H1 (cell line): ENCODE measurements around the gene DHX9. TPM values are rescaled to one million over a fixed set of nuclear protein-coding genes. Genes with fewer than 3 reads are reported as not detected.

Experiments used
- CTCF ChIA-PET: fragments of 300-600 bp; sonication (Branson Sonifier 250); formaldehyde crosslinking; loops from one replicate; lab custom pipeline; 2021; ENCODE audit not compliant: partially characterized antibody; lab: Charles Lee
- POLR2A ChIA-PET: fragments of 300-600 bp; sonication (Branson Sonifier 250); formaldehyde crosslinking; loops from one replicate; lab custom pipeline; 2021; ENCODE audit warnings: inconsistent platforms; ENCODE audit not compliant: partially characterized antibody; lab: Charles Lee
- DNase-seq, 2 experiments: peaks; one replicate each; pipeline versions ENCODE4 v3.0.0 to v3.0.0-alpha.2; 2010 to 2022; ENCODE audit warnings: low spot score in 2 of 2, low read depth in 1 of 2, mixed read lengths in 1 of 2
- FAIRE-seq: peaks from 2 replicates; lab custom pipeline; 2011; peaks lifted over from hg19 to GRCh38; lab: Jason Lieb, UNC
- H2AFZ ChIP-seq: 2 replicates; pipeline ENCODE4 v1.8.1; 2012; ENCODE audit warnings: low read length, inconsistent platforms
- H2AK5ac ChIP-seq: 2 replicates; pipeline ENCODE4 v1.6.1; 2013; ENCODE audit warnings: low read depth, low read length
- H2BK120ac ChIP-seq: replicated peaks from 2 replicates; pipeline ENCODE3; 2013; ENCODE audit warnings: low read depth, low read length, inconsistent platforms
- H2BK12ac ChIP-seq: 2 replicates; pipeline ENCODE4 v1.6.1; 2013; ENCODE audit warnings: low read depth, low read length
- H2BK15ac ChIP-seq: 2 replicates; pipeline ENCODE4 v1.6.1; 2013; ENCODE audit warnings: low read length
- H2BK20ac ChIP-seq: 2 replicates; pipeline ENCODE4 v1.6.1; 2013; ENCODE audit warnings: low read length
- H2BK5ac ChIP-seq: 2 replicates; pipeline ENCODE4 v1.6.1; 2013; ENCODE audit warnings: low read depth, low read length
- H3K14ac ChIP-seq: 2 replicates; pipeline ENCODE4 v1.6.1; 2013; ENCODE audit warnings: inconsistent platforms; ENCODE audit not compliant: insufficient read length
- H3K18ac ChIP-seq: 2 replicates; pipeline ENCODE4 v1.6.1; 2013; ENCODE audit warnings: low read length; ENCODE audit errors: extremely low read depth
- H3K23ac ChIP-seq: 2 replicates; pipeline ENCODE4 v1.6.1; 2013; ENCODE audit warnings: inconsistent platforms; ENCODE audit not compliant: insufficient read length
- H3K23me2 ChIP-seq: 2 replicates; pipeline ENCODE4 v1.6.1; 2013; ENCODE audit warnings: low read depth, low read length
- H3K27ac ChIP-seq: 2 replicates; pipeline ENCODE4 v1.6.1; 2011; ENCODE audit warnings: low read depth, low read length, inconsistent platforms
- H3K27me3 ChIP-seq, 4 experiments: replicated peaks in 1 of 4; 1 replicate in 1 of 4; 2 replicates in 3 of 4; pipeline versions ENCODE4 v1.6.1 to v1.8.1; 2011 to 2013; ENCODE audit warnings: low read length in 3 of 4, mild to moderate bottlenecking in 3 of 4, inconsistent platforms in 2 of 4, mixed read lengths in 2 of 4, moderate library complexity in 1 of 4; ENCODE audit not compliant: control insufficient read depth in 3 of 4, insufficient read depth in 3 of 4; ENCODE audit errors: extremely low read depth in 1 of 4
- H3K36me3 ChIP-seq, 4 experiments: 2 replicates each; pipeline versions ENCODE4 v1.6.1 to v1.8.1; 2011 to 2013; ENCODE audit warnings: mild to moderate bottlenecking in 4 of 4, low read length in 3 of 4, moderate library complexity in 2 of 4, control low read depth in 1 of 4, inconsistent platforms in 1 of 4; ENCODE audit not compliant: insufficient read depth in 4 of 4, control insufficient read depth in 2 of 4
- H3K4ac ChIP-seq: replicated peaks from 2 replicates; pipeline ENCODE3; 2013; ENCODE audit warnings: low read length, low read depth, mixed read lengths, inconsistent platforms; ENCODE audit not compliant: insufficient read length
- H3K4me1 ChIP-seq, 4 experiments: replicated peaks in 1 of 4; 1 replicate in 1 of 4; 2 replicates in 3 of 4; pipeline versions ENCODE4 v1.6.1 to v1.8.1; 2011 to 2013; ENCODE audit warnings: low read length in 3 of 4, inconsistent platforms in 2 of 4, mixed read lengths in 1 of 4; ENCODE audit not compliant: insufficient read depth in 4 of 4, control insufficient read depth in 3 of 4
- H3K4me2 ChIP-seq, 2 experiments: 2 replicates each; pipeline versions ENCODE4 v1.6.1 to v1.8.1; 2011 to 2013; ENCODE audit warnings: low read depth in 2 of 2, low read length in 2 of 2, control low read depth in 1 of 2, inconsistent platforms in 1 of 2, mild to moderate bottlenecking in 1 of 2; ENCODE audit not compliant: insufficient read depth in 1 of 2
- H3K4me3 ChIP-seq, 4 experiments: fragments of 200-600, 300-600 bp in 1 of 4; sonication (generic), shearing (Covaris generic), sonication (Bioruptor Twin) in 1 of 4; 2 replicates each; pipeline versions ENCODE4 v1.5.1 to v1.8.1; 2011 to 2016; ENCODE audit warnings: low read length in 4 of 4, low read depth in 3 of 4, control low read depth in 2 of 4, inconsistent platforms in 2 of 4, mild to moderate bottlenecking in 2 of 4, mixed read lengths in 1 of 4, moderate library complexity in 1 of 4; ENCODE audit not compliant: insufficient read depth in 2 of 4; ENCODE audit errors: extremely low read depth in 1 of 4
- H3K56ac ChIP-seq: replicated peaks from 2 replicates; pipeline ENCODE3; 2013; ENCODE audit warnings: low read depth, mild to moderate bottlenecking, mixed read lengths, low read length, inconsistent platforms; ENCODE audit not compliant: insufficient read length
- H3K79me1 ChIP-seq: 2 replicates; pipeline ENCODE4 v1.6.1; 2013; ENCODE audit warnings: low read depth, low read length, control low read depth
- H3K79me2 ChIP-seq, 2 experiments: 2 replicates each; pipeline versions ENCODE4 v1.6.1 to v1.8.1; 2012 to 2013; ENCODE audit warnings: low read length in 2 of 2, mild to moderate bottlenecking in 2 of 2, inconsistent platforms in 1 of 2; ENCODE audit not compliant: insufficient read depth in 2 of 2, control insufficient read depth in 1 of 2
- H3K9ac ChIP-seq, 4 experiments: replicated peaks in 1 of 4; 1 replicate in 1 of 4; 2 replicates in 3 of 4; pipeline versions ENCODE4 v1.6.1 to v1.8.1; 2011 to 2013; ENCODE audit warnings: low read depth in 3 of 4, low read length in 3 of 4, control low read depth in 2 of 4, mild to moderate bottlenecking in 2 of 4, moderate library complexity in 2 of 4, inconsistent platforms in 1 of 4; ENCODE audit errors: extremely low read depth in 1 of 4
- H3K9me3 ChIP-seq, 2 experiments: 2 replicates each; pipeline versions ENCODE4 v1.6.1 to v1.8.1; 2012 to 2013; ENCODE audit warnings: mild to moderate bottlenecking in 2 of 2, moderate library complexity in 2 of 2, control low read depth in 1 of 2, inconsistent platforms in 1 of 2, low read depth in 1 of 2, low read length in 1 of 2, mixed read lengths in 1 of 2; ENCODE audit not compliant: insufficient read depth in 2 of 2
- H4K20me1 ChIP-seq, 2 experiments: replicated peaks in 1 of 2; 2 replicates each; pipeline versions ENCODE3 to v1.8.1; 2011 to 2013; ENCODE audit warnings: inconsistent platforms in 2 of 2, low read length in 2 of 2, mild to moderate bottlenecking in 1 of 2; ENCODE audit not compliant: insufficient read depth in 2 of 2, control insufficient read depth in 1 of 2
- H4K5ac ChIP-seq: 2 replicates; pipeline ENCODE4 v1.6.1; 2013; ENCODE audit warnings: low read length, low read depth, mixed read lengths, inconsistent platforms; ENCODE audit not compliant: insufficient read length
- H4K8ac ChIP-seq: 2 replicates; pipeline ENCODE4 v1.8.0; 2013; ENCODE audit warnings: mild to moderate bottlenecking, moderate library complexity, low read length, inconsistent platforms; ENCODE audit not compliant: insufficient read depth; ENCODE audit errors: extremely low read depth
- H4K91ac ChIP-seq: replicated peaks from 2 replicates; pipeline ENCODE3; 2013; ENCODE audit warnings: low read length, mixed read lengths, inconsistent platforms; ENCODE audit not compliant: insufficient read length
- HDAC6 ChIP-seq: IDR thresholded peaks from one replicate; pipeline ENCODE4 v1.7.1; 2012; ENCODE audit warnings: low read depth, mild to moderate bottlenecking, inconsistent platforms, low read length, moderate library complexity
- PHF8 ChIP-seq: fragments of 200-600 bp; sonication (generic); conservative IDR thresholded peaks from 2 replicates; pipeline ENCODE4 v1.7.1; 2012; ENCODE audit warnings: low read depth, mild to moderate bottlenecking, inconsistent platforms, low read length, moderate library complexity
- POLR2AphosphoS5 ChIP-seq: IDR thresholded peaks from 2 replicates; pipeline ENCODE4 v1.6.1; 2011; ENCODE audit warnings: low read depth, low read length
- SP1 ChIP-seq: IDR thresholded peaks from 2 replicates; pipeline ENCODE4 v1.6.1; 2011; ENCODE audit warnings: low read depth, low read length
- WGBS, 2 experiments: shearing (Covaris generic) in 1 of 2; methylation state at CpG; one replicate each; pipeline versions ENCODE4 v1.1.6 to v1.1.7; 2013 to 2015; ENCODE audit warnings: low lambda C conversion rate in 2 of 2, mixed read lengths in 2 of 2, inconsistent platforms in 1 of 2, low coverage in 1 of 2, missing lambda C conversion rate in 1 of 2; ENCODE audit not compliant: insufficient replicate concordance in 2 of 2, insufficient coverage in 1 of 2, insufficient read length in 1 of 2; ENCODE audit errors: extremely low coverage in 1 of 2, missing lambda C conversion rate in 1 of 2; 5-methylcytosine and 5-hydroxymethylcytosine counted together
- polyA plus RNA-seq, 7 experiments: library from polyadenylated mRNA; depleted of rRNA in 3 of 7; stranded (reverse) in 5 of 7; unstranded in 2 of 7; fragments of >200 nt in 5 of 7; fragments of 200-250 nt in 2 of 7; gene quantifications; 1 replicate in 5 of 7; 2 replicates in 1 of 7; 4 replicates in 1 of 7; pipeline versions ENCODE4 v1.2.1 to v1.2.3, GENCODE V29; 2011 to 2013; ENCODE audit warnings: missing spikeins in 2 of 7, mixed read lengths in 2 of 7
- total RNA-seq: library from RNA; stranded (reverse); fragmentation: NEBNext Ultra II Directional; extraction: Animal tissue kit (Norgen Biotek cat#: 25700); gene quantifications from 2 replicates; pipeline ENCODE4 v1.2.1, GENCODE V29; 2021

DHX9 gene
- total and polyA plus RNA-seq, 2 of the 8 experiments (the other 6 are each of a cell fraction or from before 2014, with no cell fraction given) = 153 to 333 TPM

GRCh38 chr1:182850319-182850718 is 11.2 kb downstream of the DHX9 start:
- WGBS, 2 experiments = 89% methylated on average over 4 of the region's 4 CpGs; no CpG with 5 or more reads in 1 of the 2 experiments
- Histone ChIP-seq H3K9me3 (no peaks in the 10 kb centered on the region), H2BK15ac (no peak overlapping the region), H3K4me1 (peaks cover 0 to 7% (median 2%) of the 10 kb centered on the region in 4 experiments; a peak in 3 of 7 replicates), H3K23ac (no peak overlapping the region), H3K4me3 (no peak overlapping the region), H3K14ac (no peak overlapping the region), H3K4ac (no peak overlapping the region), H4K8ac (no peak overlapping the region), H2BK120ac (no peak overlapping the region), H4K20me1 (peaks cover 26 to 29% of the 10 kb centered on the region in 2 experiments), H2AFZ (no peak overlapping the region), H3K56ac (no peak overlapping the region), H2BK12ac (no peak overlapping the region), H3K18ac (no peak overlapping the region), H4K5ac (no peak overlapping the region), H3K79me2 (peaks cover 17 to 98% of the 10 kb centered on the region in 2 experiments), H3K9ac (no peak overlapping the region), H2BK5ac (no peak overlapping the region), H3K36me3 (peaks cover 45 to 97% (median 80%) of the 10 kb centered on the region in 4 experiments), H3K27me3 (no peaks in the 10 kb centered on the region), H3K4me2 (no peak overlapping the region), H3K27ac (no peak overlapping the region), H3K79me1 (peaks cover 4% of the 10 kb centered on the region), H2AK5ac (no peak overlapping the region), H4K91ac (no peak overlapping the region), H3K23me2 (no peaks in the 10 kb centered on the region), H2BK20ac (no peak overlapping the region)
- TF ChIP-seq SP1 (no peak), HDAC6 (no peak), POLR2AphosphoS5 (peak; percentile 26; the same call in 1 of the 2 replicates), PHF8 (no peak)
- CTCF ChIA-PET = no interaction called here
- no peak for DNase-seq
- FAIRE-seq = no peak
- POLR2A ChIA-PET = interaction anchor here (0.7 to 7.1 kb wide), 4 partner anchors 10 to 457 kb away, joined by 3 to 34 read pairs (median 15); partner anchors contain the start of gene DHX9
